GM18520 (cell line): ENCODE measurements around the gene ROBO4.

Source experiments
- ATAC-seq: cut with Tn5 transposase; IDR thresholded peaks from one replicate; pipeline ENCODE4 v1.9.1; 2021; ENCODE audit not compliant: unreplicated experiment

The ROBO4 gene

DNA sequence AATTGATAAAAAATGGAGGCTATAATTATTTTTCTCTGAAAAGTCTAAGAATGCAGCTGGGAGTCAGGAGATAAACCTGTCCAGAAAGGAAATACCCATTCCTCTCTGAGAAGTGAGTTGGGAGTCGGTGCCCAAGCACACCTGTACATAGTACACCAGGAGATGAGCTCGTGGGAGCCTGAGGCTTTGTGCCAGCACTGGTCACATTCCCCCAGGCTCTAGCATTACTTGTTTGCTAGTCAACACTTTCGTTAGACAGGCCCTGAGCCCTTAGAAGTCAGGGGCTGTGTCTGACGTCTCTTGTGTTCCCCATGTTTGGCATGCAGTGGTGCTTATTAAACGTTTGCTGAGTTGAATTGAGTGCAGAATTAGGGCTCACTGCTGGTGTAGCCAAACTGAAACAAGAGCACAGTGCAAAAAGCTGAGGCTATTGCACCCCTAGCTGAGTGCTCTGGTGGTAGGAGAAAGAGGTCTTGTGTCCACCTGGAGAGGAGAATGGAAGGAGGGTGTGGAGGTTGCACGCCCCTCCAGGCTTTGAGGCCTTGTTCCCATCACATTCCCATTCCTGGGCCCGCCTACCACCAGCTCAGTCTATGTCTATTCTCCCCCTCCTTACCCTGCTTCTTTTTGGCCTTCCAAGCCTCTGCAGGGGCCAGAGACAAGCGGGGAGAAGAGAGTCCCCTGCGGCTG is 6.8 kb downstream of the ROBO4 start:
- no peak for ATAC-seq

DNA sequence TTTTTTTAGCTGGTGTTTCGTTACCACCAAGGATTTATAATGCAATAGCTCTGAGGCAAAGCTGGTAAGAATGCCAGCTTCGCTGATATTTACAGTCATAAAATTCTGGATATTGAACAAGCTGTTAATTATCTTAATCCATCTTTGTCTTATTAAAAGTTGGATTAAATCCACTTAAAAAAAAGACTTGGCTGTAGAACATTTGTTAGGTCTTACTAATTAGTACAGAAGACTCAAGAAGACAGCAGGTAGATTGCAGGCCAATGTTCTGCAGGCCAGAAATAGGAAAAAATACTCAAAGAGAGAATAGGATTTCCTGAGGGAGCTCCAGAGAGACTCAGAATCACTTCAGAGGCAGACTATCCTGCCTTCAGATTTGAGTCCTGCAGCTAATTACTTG is 7.5 kb downstream of the ROBO4 start:
- no peak for ATAC-seq

DNA sequence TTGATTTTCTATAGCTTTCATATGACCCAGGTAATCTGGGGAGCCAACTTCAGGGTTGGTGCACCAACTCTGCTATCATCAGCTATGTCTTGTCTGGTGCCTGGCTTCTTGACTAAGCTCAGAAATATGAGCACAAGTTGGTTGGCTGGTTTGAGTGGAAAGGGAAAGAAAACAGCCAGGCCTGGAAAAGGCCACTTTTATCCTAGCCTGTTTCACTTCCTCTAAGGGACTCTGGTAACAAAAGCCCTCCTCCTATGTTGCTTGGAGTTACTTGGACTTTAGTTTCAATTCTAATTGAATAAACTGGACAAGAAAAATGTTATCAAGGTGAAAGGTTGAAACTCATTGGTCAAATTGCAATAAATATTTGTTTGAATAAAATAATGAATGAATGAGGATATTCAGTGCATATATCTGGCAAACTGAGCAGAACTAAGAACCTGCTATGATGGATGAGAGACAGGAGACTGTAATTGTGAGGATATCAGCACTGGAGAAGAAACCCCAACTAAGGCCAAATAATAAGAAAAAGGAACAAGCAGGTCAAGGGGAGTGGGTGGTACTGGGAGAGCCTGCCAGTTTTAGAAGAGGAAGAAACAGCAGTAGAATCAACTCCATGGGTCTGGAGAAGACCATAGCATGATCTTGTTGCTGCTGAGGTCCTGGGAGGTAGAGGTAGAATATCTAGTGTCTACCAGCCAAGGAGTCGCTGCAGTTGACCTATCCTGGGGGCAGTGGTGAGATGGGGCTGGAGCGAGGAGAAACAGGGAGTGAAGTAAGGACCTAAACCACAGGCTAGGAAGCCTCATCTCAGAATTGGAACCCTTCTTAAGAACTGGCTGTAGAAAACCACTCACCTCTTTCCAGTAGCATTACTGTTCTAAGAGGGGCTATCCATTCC is 8.2 kb downstream of the ROBO4 start:
- ATAC-seq: no peak

DNA sequence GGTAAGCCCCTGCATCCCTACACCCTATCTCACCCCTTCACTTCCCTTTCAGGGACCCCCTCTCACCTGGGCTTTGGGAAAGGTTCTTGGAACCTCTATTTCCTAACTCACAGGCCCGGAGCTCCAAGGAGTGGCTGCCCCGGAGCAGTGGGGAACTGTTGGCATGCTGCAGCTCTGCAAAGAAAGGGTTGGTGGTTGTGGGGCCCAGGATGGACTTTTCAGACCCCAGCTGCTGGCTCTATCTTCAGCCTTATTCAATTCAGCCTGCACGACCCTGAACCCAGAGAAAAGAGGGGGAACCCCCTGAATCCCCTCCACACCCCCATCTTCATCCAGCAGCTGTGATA is 10.0 kb downstream of the ROBO4 start:
- no peak for ATAC-seq

DNA sequence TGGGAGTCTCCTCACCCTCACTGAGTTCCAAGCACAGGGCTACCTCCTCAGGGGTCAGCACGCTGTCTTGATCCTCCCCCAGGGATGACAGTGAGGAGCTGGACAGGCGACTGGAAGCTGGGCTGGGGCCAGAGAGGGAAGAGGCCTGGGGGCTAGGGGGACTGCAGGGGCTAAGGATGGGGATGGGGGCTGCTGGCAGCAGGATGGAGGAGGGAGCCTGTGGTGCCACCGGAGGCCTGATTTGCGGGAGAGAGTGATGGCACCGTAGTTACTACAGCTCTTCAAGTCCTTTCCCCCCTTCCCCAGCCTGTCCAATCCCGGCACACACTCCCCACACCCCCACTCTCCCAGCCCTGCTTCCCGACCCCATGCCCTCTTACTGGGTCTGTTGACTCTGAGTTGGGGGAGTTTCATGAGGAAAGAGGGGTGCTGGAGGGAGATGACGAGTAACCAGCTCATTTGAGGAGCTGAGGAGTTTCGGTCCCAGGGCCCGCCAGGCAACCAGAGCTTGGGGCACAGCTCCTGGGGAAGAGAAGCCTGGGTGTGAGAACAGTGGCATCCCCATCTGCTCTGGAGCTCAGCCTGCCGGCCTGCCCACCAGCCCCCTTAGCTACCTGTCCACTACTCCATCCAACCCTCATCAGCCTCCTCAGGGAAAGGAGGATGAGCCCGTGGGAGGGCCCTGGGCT is 10.5 kb downstream of the ROBO4 start:
- ATAC-seq: no peak

DNA sequence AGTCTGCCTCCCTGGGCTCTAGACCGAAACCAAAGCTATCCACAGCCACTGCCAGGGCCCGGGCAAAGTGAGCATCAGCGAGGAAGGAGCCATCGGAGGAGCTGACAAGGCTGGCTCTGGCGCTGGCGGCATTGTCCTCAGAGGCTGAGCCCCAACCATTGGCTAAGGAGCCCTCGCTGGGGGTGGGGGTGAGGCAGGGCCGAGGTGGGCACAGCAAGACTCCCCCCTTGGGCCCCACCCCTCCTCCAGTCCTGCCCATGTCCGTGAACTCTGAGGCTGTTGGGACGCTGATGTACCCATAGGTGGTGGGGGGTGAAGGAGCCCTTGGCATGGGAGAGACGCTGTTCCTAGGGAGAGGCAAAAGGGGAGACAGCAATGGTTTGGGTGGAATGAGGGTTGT is 11.2 kb downstream of the ROBO4 start:
- ATAC-seq: no peak

DNA sequence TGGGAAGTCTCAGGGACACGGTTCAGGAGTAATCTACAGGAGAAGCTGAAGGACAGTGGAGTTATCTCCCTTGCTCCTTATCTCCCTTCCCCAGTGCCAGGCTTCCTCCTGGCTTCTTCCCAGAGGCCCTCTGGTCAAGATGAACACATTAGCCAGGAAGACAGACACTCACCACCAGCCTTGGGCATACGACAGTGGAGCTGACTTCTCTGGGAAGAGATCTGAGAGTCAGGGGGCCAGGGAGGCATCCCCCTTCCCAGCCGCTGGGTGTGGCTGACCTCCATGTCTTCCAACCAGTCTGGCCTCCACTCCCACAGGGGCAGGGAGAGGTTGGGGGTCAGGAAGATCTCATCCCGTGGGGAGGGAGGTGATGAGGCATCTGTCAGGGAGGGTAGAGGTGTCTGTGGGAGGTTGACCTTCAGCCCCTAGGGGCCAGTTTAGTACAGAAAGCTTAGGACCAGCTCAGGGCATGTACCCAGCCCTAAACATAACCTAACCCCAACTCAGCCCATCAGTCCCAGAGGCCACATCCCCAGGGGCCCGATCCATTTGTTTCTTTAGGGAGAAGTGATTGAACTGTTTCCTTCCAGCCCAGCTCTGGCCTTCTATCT is 12.7 kb downstream of the ROBO4 start:
- ATAC-seq: no peak

DNA sequence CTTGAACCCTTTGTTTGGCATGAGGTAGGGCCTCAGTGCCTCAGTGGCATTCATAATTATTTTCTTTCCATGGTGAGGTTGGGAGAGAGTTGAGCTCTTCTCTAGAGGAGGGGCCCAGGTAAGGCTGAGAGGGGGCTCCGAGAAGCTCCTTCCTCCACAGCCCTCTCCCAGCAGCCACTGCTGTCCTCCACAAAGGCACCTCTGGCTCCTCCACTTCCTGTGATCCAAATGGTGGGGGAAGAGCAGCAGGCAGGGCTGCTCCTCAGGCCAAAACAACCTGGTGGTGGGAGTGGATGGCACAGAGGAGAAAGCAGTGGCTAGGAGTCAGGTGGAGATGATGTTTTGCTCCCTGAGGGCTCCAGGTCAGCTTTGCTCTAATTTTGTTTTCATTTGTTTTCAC is 13.3 kb downstream of the ROBO4 start:
- ATAC-seq: no peak

DNA sequence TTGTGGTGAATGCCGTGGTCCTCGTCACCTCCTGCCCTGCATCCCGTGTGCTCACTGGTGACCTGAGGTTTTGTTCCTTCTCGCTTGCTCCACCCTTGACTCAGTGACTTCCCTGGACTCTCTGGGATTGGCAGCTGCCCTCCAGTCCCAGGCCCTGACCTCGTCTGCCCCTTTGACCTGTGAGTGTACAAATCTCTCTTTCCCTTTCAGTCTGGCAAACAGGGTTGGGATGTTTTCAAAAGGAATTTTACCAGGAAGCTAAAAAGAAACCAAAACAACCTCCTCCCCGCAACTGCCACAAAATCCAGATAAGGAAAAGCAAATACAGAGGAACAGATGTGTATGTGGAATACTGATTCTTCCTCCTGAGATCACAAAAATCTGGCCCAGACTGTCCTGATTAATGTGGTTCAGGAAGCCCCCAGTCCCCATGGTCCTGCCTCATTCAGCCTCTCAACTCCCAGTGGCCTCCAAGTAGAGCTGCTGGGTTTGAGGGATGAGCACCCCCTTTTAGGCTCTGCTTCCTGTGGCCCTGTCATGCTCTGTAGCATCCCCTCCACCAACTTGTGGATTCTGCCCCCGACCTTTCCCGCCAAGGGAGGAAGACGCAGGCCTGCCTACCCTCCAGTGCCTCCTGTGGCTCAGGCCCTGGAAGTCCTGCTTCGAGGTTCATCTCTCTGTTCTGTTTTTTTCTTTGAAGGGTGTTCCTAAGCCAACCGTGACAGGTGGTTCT is 15.2 kb downstream of the ROBO4 start:
- no peak for ATAC-seq

DNA sequence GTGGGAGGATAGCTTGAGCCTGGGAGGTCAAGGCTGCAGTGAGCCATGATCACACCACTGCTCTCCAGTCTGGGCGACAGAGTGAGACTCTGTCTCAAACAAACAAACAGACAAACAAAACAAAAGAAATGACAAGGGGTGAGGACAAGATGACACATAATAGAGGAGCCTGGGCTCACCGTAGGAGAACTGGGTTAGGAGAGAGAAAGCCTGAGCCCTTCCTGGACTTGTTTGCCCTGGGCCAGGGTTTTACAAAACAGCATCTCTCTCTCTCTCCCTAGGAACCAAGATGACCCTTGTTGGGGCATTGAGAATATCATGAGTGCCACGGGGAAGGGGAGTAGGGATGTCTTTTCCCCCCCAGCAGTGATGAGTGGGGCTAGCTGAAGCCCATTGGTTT is 16.7 kb downstream of the ROBO4 start:
- ATAC-seq: no peak

DNA sequence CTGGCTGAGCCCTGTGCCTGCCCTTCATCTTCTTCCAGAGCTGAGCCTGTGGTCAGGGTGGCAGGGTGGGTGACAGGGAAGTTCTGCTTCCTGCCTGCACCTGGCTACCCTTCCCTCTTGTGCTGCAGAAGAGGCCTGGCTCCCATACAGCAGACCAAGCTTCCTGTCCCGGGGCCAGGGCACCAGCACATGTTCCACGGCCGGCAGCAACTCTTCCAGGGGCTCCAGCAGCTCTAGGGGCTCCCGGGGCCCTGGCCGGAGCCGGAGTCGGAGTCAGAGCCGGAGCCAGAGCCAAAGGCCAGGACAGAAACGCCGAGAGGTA is 17.4 kb downstream of the ROBO4 start:
- ATAC-seq: no peak

DNA sequence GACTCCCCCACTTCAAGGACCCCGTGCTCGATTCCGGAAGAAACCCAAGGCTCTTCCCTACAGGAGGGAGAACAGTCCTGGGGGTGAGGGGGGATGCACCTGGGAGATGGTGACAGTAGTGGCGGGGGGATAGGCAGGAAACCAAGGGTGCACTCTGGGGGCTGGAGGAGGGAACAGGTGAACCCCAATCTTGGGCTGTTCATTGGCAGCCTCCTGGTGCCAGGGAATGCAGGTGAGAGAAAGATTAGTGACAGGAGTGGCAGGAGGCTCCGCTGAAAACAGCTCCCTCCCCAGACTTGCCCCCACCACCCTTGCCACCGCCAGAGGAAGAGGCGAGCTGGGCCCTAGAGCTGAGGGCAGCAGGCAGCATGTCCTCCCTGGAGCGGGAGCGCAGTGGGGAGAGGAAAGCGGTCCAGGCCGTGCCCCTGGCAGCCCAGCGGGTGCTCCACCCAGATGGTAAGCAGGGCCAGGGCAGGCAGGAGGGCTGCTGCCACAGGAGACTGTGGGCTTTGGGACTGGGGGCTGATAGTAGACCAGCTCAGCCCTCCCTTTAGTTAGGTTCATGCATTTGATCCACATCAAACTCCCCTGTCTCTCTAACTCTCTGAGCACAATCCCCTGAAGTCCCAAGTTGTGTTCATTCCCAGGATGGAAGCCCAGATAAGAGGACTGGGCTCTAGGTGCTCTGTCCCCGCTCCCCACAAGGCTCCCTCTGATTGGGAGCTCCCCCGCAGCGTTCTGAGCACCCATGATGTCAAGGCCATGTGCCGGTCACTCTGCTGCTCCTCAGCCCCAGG is 18.0 kb downstream of the ROBO4 start:
- no peak for ATAC-seq

DNA sequence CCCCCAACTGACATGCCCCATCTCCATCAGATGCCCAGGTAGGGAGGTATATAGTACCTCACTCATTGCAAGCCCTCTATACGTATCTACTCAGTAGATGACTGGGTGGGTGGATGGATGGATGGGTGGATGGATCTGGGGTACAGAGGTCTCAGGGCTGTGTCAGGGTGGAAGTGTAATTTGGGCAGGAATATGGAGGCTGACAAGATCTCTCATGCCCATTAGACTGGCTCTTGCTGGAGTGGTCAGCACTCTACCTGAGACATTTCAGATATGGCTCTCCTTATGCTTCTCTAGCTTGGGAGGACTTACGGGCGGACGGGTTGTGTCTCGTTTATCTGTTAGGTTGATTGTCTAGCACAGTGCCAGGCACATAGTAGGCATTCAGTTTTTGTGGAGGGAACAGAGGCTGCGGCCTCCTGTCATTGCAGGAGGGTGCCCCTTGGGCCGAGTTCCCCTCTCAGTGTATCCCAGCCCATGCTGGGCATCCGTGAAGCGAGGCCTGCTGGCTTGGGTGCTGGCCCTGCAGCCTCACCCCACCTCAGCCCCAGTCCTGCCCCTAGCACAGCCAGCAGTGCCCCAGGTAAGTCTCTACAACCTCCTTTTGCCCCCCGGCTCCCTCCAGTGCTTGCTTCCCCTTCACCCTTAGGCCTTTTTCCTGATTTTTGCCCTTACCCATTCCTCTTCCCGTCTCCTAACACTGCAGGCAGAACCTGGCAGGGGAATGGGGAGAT is 18.7 kb downstream of the ROBO4 start:
- ATAC-seq: no peak

DNA sequence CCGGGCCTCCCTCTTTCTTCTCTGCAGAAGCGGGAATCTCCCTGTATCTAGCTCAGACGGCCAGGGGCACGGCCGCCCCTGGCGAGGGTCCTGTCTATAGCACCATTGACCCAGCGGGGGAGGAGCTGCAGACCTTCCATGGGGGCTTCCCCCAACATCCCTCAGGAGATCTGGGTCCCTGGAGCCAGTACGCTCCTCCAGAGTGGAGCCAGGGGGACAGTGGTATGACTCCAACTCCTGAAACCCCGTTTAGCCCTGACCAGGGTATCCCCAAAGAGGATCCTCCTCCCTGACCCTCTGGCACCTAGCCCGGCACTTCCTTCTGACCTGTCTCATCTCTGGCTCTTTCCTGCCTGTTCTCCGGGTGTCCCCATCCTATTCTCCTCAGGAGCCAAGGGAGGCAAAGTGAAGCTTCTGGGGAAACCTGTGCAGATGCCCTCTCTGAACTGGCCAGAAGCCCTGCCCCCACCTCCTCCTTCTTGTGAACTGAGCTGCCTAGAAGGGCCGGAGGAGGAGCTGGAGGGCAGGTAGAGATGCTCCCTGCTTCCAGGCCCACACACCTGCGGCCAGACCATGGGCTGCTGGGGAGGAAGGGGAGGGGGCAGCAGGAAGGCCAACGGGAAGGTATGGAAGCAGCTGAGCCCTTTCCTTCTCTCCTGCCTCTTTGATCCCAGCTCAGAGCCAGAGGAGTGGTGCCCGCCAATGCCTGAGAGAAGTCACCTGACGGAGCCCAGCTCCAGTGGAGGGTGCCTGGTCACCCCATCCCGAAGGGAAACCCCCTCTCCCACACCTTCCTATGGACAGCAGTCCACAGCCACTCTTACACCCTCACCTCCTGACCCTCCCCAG is 19.5 kb downstream of the ROBO4 start:
- ATAC-seq: no peak

DNA sequence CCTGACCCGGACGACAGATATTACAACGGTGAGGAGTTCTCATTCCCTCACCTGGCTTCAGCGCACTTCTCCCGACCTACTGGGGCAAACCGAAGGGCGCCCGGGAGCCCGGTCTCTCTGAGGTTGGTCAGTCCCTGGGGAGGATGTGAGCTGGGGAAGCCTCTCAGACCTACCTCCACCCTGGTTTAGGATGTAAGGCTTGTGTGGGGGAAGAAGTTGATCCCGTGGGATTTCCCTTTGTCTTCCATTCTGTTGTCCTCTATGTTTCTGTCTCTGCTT is 20.1 kb downstream of the ROBO4 start:
- no peak for ATAC-seq

DNA sequence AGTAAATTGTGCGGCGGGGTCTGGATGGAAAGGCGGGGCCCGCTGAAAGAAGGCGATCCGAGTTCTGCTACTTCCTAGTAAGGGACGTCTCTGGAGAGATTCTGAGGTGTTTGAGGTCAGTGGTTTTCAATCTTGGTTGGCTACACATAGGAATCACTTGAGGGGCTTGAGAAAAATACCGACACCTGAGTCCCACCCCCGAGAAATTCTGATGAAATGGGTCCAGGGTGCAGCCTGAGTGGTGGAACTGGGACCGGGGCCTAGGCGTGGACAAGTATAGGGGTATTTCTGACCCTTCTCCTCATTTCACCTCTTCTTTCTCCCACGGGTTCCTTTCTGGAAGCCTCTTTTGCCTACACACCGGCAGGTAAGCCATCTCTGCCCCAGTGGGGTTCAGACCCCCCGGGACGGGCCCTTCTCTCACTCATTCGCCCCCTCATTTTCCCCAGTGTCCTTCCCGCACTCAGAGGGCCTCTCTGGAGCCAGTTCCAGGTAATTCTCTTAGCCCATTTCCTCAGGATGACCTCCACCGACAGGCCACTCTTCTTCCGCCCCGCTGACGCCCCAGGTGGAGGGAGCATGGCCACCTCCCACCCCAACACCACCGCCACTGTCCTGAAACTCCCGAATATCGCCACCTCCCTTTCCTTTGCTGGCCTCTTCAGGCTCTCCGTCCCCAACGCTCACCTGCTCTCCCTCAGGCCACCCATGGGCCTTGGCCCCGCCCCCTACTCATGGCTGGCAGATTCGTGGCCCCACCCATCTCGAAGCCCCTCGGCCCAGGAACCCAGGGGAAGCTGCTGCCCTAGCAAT is 20.6 kb downstream of the ROBO4 start:
- ATAC-seq: no peak

DNA sequence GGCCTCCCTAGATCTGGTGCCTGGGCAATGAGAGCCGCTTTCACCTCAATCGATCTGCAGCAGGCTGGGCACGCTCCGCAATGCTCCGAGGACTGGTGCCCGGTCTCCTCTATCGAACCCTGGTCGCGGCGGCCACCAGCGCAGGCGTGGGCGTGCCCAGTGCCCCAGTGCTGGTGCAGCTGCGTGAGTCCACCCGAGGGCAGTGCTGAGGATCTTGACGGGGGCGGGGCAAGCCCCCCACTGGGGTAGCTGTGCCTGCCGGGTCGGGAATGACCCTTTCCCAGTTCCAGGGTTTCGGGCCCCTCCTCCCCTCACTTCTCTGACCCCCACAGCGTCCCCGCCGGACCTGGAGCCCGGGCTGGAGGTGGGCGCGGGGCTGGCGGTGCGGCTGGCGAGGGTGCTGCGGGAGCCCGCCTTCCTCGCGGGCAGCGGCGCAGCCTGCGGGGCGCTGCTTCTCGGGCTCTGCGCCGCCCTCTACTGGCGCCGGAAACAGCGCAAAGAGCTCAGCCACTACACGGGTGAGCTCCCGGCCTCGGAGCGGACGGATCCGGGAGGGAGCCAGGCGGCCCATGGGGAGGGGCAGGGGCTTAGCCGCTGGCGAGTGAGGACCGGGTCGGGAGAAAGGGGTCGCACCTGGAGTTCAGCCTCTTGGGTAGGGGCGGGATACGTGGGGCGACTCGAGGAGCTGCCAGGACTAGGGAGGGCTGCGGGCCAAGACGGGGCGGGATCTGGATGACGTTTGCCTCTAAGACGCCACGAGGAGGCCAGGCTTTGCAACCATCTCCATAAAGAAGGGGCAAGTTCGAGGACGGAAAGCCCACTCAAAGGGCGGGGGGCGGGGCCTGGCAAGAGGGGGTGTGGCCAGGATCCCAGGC is 21.5 kb downstream of the ROBO4 start:
- ATAC-seq: peak; percentile 77
